ENCODE measurements around the gene BRWD1.

- TF ChIP-seq CTCF (IDR thresholded peaks at IDR 0.05) (no peak), POLR2A (IDR thresholded peaks at IDR 0.05) (no peak)
Observed at GRCh38 chr21:39144191-39144590, 169.2 kb downstream of the BRWD1 start.
